ENCODE data around the gene PRMT7.

Gene PRMT7

DNA sequence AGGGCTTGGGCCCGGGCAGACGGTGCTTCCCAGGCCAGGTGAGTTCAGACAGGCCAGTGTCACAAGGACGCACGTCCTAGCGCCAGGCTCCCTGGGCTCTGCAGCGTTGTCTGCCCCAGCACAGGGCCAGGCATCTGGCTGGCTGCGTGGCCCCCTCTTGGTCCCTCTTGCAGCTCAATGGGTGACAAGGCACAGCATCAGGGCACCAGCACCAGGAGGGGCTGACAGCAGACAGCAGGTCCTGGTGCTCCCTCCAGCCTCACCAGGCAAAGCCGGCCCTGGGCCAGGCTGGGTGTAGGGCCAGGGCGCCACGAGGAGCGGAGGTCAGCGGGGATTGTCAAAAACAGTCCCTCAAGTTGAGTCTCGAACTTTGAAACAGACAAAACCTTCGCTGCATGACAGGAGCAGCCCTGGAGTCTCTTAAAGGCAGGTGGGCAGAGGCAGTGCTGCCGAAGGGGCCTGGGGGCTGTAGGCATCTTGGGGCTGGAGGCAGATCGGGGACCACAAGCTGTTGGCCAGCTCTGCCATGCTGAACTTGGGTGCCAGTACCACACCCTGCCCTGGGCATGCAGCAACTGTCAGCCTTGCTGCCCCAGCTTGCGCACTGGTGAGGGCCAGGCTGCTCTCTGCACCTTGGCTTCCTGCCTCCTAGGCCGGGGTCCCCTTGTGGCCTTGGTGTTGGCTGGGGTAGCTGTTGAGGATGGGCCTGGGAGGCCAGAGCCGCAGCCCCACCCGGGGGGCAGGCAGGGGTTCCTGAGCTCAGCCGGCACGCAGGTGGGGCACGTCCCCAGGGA, 48.8 kb downstream of the PRMT7 start:
- Histone ChIP-seq H3K4ac (ENCODE audit: low read depth, low read length) (no peak overlapping the region), H4K5ac (ENCODE audit: low read length) (no peak overlapping the region), H3K4me1 (ENCODE audit: control insufficient read depth, low read depth, low read length) (no peaks in the 10 kb centered on the region), H3K4me2 (ENCODE audit: low read length) (no peak overlapping the region), H4K8ac (ENCODE audit: low read depth, low read length) (no peak overlapping the region), H2BK120ac (ENCODE audit: low read depth, low read length) (no peak overlapping the region), H3K27me3 (ENCODE audit: insufficient read depth, low read length, poor library complexity) (no peaks in the 10 kb centered on the region), H3K18ac (ENCODE audit: low read length) (no peak overlapping the region), H3K56ac (ENCODE audit: low read length) (no peak overlapping the region), H3K79me2 (ENCODE audit: control insufficient read depth, insufficient read depth, low read length) (no peaks in the 10 kb centered on the region), H3K79me1 (ENCODE audit: low read length) (no peaks in the 10 kb centered on the region), H2BK15ac (replicated peaks; ENCODE audit: low read depth) (no peak overlapping the region), H3K27ac (ENCODE audit: low read depth, low read length) (no peak overlapping the region), H3K9ac (ENCODE audit: low read length) (no peak overlapping the region), H2BK5ac (ENCODE audit: low read length) (no peak overlapping the region), H3K4me3 (ENCODE audit: low read length) (no peak overlapping the region), H2AK5ac (ENCODE audit: low read length) (no peak overlapping the region), H3K23ac (ENCODE audit: low read length) (no peak overlapping the region), H3K36me3 (ENCODE audit: control insufficient read depth, insufficient read depth, low read length) (peaks cover 2% of the 10 kb centered on the region)
- WGBS (ENCODE audit: extremely low coverage, insufficient coverage, low lambda C conversion rate) = no CpG with 5 or more reads among the region's 23 CpGs
- DNase-seq = no peak

- Histone ChIP-seq H3K4me2 (ENCODE audit: low read length) (no peak overlapping the region), H2BK120ac (ENCODE audit: low read depth, low read length) (no peak overlapping the region), H3K79me2 (ENCODE audit: control insufficient read depth, insufficient read depth, low read length) (no peaks in the 10 kb centered on the region), H3K18ac (ENCODE audit: low read length) (no peak overlapping the region), H2BK15ac (replicated peaks; ENCODE audit: low read depth) (no peak overlapping the region), H4K5ac (ENCODE audit: low read length) (no peak overlapping the region), H4K8ac (ENCODE audit: low read depth, low read length) (no peak overlapping the region), H3K27ac (ENCODE audit: low read depth, low read length) (no peak overlapping the region), H3K4ac (ENCODE audit: low read depth, low read length) (no peak overlapping the region), H3K56ac (ENCODE audit: low read length) (no peak overlapping the region), H3K4me1 (ENCODE audit: control insufficient read depth, low read depth, low read length) (no peaks in the 10 kb centered on the region), H3K79me1 (ENCODE audit: low read length) (no peaks in the 10 kb centered on the region), H3K27me3 (ENCODE audit: insufficient read depth, low read length, poor library complexity) (no peaks in the 10 kb centered on the region), H2BK5ac (ENCODE audit: low read length) (no peak overlapping the region), H3K4me3 (ENCODE audit: low read length) (no peak overlapping the region), H3K23ac (ENCODE audit: low read length) (no peak overlapping the region), H2AK5ac (ENCODE audit: low read length) (no peak overlapping the region), H3K36me3 (ENCODE audit: control insufficient read depth, insufficient read depth, low read length) (peaks cover 2% of the 10 kb centered on the region), H3K9ac (ENCODE audit: low read length) (no peak overlapping the region)
- no CpG with 5 or more reads among the region's 18 CpGs for WGBS (ENCODE audit: extremely low coverage, insufficient coverage, low lambda C conversion rate)
- no peak for DNase-seq
Measured at GRCh38 chr16:68360547-68360946, 49.7 kb downstream of the PRMT7 start.

- H3K4me2 ChIP-seq (ENCODE audit: low read length) = no peak overlapping the region
- H3K27me3 ChIP-seq (ENCODE audit: insufficient read depth, low read length, poor library complexity) = no peaks in the 10 kb centered on the region
- no peak overlapping the region for H3K27ac ChIP-seq (ENCODE audit: low read depth, low read length)
- H3K79me2 ChIP-seq (ENCODE audit: control insufficient read depth, insufficient read depth, low read length) = no peaks in the 10 kb centered on the region
- H3K9ac ChIP-seq (ENCODE audit: low read length) = no peak overlapping the region
- no peaks in the 10 kb centered on the region for H3K4me1 ChIP-seq (ENCODE audit: control insufficient read depth, low read depth, low read length)
- no peak overlapping the region for H2BK15ac ChIP-seq (replicated peaks; ENCODE audit: low read depth)
- no peak overlapping the region for H2BK120ac ChIP-seq (ENCODE audit: low read depth, low read length)
- no peak overlapping the region for H4K5ac ChIP-seq (ENCODE audit: low read length)
- no peak overlapping the region for H2AK5ac ChIP-seq (ENCODE audit: low read length)
- H3K4ac ChIP-seq (ENCODE audit: low read depth, low read length) = no peak overlapping the region
- H2BK5ac ChIP-seq (ENCODE audit: low read length) = no peak overlapping the region
- no peak overlapping the region for H3K4me3 ChIP-seq (ENCODE audit: low read length)
- H3K23ac ChIP-seq (ENCODE audit: low read length) = no peak overlapping the region
- H3K56ac ChIP-seq (ENCODE audit: low read length) = no peak overlapping the region
- no peaks in the 10 kb centered on the region for H3K79me1 ChIP-seq (ENCODE audit: low read length)
- no peak for DNase-seq
- WGBS (ENCODE audit: extremely low coverage, insufficient coverage, low lambda C conversion rate) = no CpG with 5 or more reads among the region's 14 CpGs
- H4K8ac ChIP-seq (ENCODE audit: low read depth, low read length) = no peak overlapping the region
- peaks cover 2% of the 10 kb centered on the region for H3K36me3 ChIP-seq (ENCODE audit: control insufficient read depth, insufficient read depth, low read length)
- no peak overlapping the region for H3K18ac ChIP-seq (ENCODE audit: low read length)
Measured at GRCh38 chr16:68360956-68361355, 50.1 kb downstream of the PRMT7 start.

DNA sequence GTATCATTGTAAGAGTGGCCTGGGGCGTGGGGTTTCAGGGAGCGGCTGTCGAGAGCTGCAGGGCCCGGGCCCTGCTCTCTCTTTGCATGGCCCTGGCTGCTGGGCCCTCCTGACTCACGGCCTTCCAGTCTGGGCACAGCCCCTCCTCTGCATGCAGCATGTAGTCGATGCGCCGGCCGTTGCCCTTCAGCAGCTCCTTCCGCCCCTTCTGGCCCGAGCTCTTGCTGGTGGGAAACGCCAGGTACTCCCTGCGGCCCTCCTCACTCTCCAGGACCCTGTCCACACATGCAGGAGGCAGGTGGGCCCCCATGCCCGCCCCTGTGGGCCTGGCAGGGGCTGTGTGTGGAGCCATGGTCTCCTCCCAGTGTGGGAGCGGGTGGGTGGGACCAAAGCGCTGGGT, 50.7 kb downstream of the PRMT7 start:
- no peak for DNase-seq
- Histone ChIP-seq H3K27ac (ENCODE audit: low read depth, low read length) (no peak overlapping the region), H3K27me3 (ENCODE audit: insufficient read depth, low read length, poor library complexity) (no peaks in the 10 kb centered on the region), H3K79me1 (ENCODE audit: low read length) (no peaks in the 10 kb centered on the region), H2BK120ac (ENCODE audit: low read depth, low read length) (no peak overlapping the region), H2AK5ac (ENCODE audit: low read length) (no peak overlapping the region), H3K4ac (ENCODE audit: low read depth, low read length) (no peak overlapping the region), H3K9ac (ENCODE audit: low read length) (no peak overlapping the region), H3K56ac (ENCODE audit: low read length) (no peak overlapping the region), H4K8ac (ENCODE audit: low read depth, low read length) (no peak overlapping the region), H3K23ac (ENCODE audit: low read length) (no peak overlapping the region), H2BK15ac (replicated peaks; ENCODE audit: low read depth) (no peak overlapping the region), H3K4me3 (ENCODE audit: low read length) (no peak overlapping the region), H2BK5ac (ENCODE audit: low read length) (no peak overlapping the region), H3K36me3 (ENCODE audit: control insufficient read depth, insufficient read depth, low read length) (peaks cover 2% of the 10 kb centered on the region), H3K4me2 (ENCODE audit: low read length) (no peak overlapping the region), H3K4me1 (ENCODE audit: control insufficient read depth, low read depth, low read length) (no peaks in the 10 kb centered on the region), H3K18ac (ENCODE audit: low read length) (no peak overlapping the region), H4K5ac (ENCODE audit: low read length) (no peak overlapping the region), H3K79me2 (ENCODE audit: control insufficient read depth, insufficient read depth, low read length) (no peaks in the 10 kb centered on the region)
- WGBS (ENCODE audit: extremely low coverage, insufficient coverage, low lambda C conversion rate) = no CpG with 5 or more reads among the region's 16 CpGs

DNA sequence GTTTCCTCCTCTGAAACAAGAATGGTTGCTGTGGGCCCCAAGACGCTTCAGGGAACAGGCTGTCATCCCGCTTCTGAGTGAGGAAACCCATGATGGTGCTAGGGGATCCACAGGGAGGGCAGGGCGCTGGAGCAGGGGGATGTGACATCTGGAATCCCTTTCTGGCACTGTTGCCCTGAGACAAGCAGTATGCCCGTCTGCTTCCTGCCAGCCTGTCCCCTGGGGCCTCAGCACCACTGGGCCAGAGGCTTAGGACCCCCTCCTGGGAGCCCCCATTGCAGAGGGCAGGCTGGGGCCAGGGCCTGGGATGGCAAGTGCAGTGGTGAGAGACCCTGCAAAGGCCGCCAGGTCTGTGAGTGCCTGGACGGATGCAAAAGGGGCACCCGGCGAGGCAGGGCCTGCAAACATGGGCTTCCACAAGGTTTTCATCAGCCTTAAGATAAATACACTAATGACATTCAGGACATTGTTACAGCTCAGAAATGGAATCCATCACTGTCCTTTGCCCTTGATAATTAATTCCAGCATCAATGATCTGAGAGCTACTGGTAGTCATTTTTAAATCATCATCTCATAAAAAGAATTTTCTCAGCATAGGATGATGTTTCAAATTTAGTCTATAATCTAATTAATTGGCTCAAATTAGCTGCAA, 51.6 kb downstream of the PRMT7 start:
- peaks cover 2% of the 10 kb centered on the region for H3K36me3 ChIP-seq (ENCODE audit: control insufficient read depth, insufficient read depth, low read length)
- no peak overlapping the region for H3K4me3 ChIP-seq (ENCODE audit: low read length)
- no peak overlapping the region for H2BK120ac ChIP-seq (ENCODE audit: low read depth, low read length)
- H3K4ac ChIP-seq (ENCODE audit: low read depth, low read length) = no peak overlapping the region
- H4K8ac ChIP-seq (ENCODE audit: low read depth, low read length) = no peak overlapping the region
- no peak overlapping the region for H3K18ac ChIP-seq (ENCODE audit: low read length)
- no CpG with 5 or more reads among the region's 8 CpGs for WGBS (ENCODE audit: extremely low coverage, insufficient coverage, low lambda C conversion rate)
- H3K9ac ChIP-seq (ENCODE audit: low read length) = no peak overlapping the region
- no peak overlapping the region for H3K4me2 ChIP-seq (ENCODE audit: low read length)
- H3K4me1 ChIP-seq (ENCODE audit: control insufficient read depth, low read depth, low read length) = no peaks in the 10 kb centered on the region
- H3K27me3 ChIP-seq (ENCODE audit: insufficient read depth, low read length, poor library complexity) = no peaks in the 10 kb centered on the region
- no peak overlapping the region for H4K5ac ChIP-seq (ENCODE audit: low read length)
- H2BK15ac ChIP-seq (replicated peaks; ENCODE audit: low read depth) = no peak overlapping the region
- H3K23ac ChIP-seq (ENCODE audit: low read length) = no peak overlapping the region
- no peak for DNase-seq
- H3K27ac ChIP-seq (ENCODE audit: low read depth, low read length) = no peak overlapping the region
- no peak overlapping the region for H3K56ac ChIP-seq (ENCODE audit: low read length)
- no peaks in the 10 kb centered on the region for H3K79me2 ChIP-seq (ENCODE audit: control insufficient read depth, insufficient read depth, low read length)
- H3K79me1 ChIP-seq (ENCODE audit: low read length) = no peaks in the 10 kb centered on the region
- H2AK5ac ChIP-seq (ENCODE audit: low read length) = no peak overlapping the region
- no peak overlapping the region for H2BK5ac ChIP-seq (ENCODE audit: low read length)

Data from mesendoderm (in vitro differentiated cells).